Pancreas (tissue), 10 donors: ENCODE data around the gene CUX1. TPM values are rescaled to one million over a fixed set of nuclear protein-coding genes. Genes with fewer than 3 reads are reported as not detected.

Source experiments
- ATAC-seq, 4 donors: fragments of 200-7000 bp; cut with Tn5 transposase; one replicate each; pipeline versions ENCODE4 v1.8.0 to v1.9.1; 2020; ENCODE audit warnings: mild to moderate bottlenecking in 4 of 4, moderate library complexity in 4 of 4
- DNase-seq, 6 donors: peaks; one replicate each; pipeline ENCODE4 v3.0.0-alpha.2; 2020
- FAIRE-seq: peaks from 2 replicates; lab custom pipeline; 2012; peaks lifted over from hg19 to GRCh38; lab: Jason Lieb, UNC
- H3K27ac ChIP-seq, 4 donors: fragments of 200-600 bp; sonication (generic); 1 replicate in 3 of 4; 2 replicates in 1 of 4; pipeline versions ENCODE4 v1.5.0 to v1.8.0; 2020
- H3K27me3 ChIP-seq, 4 donors: fragments of 200-600 bp; one replicate each; pipeline ENCODE4 v1.8.0; 2021
- H3K36me3 ChIP-seq, 3 donors: fragments of 200-600 bp; sonication (generic) in 1 of 3; one replicate each; pipeline versions ENCODE4 v1.5.0 to v1.8.0; 2020 to 2021
- H3K4me1 ChIP-seq, 3 donors: fragments of 200-600 bp; one replicate each; pipeline ENCODE4 v1.8.0; 2021
- H3K4me3 ChIP-seq, 4 donors: fragments of 200-600 bp; sonication (generic) in 2 of 4; one replicate each; pipeline versions ENCODE4 v1.5.0 to v1.8.0; 2020 to 2021
- H3K9me3 ChIP-seq, 4 donors: fragments of 200-600 bp; one replicate each; pipeline ENCODE4 v1.8.0; 2021
- CTCF ChIP-seq, 4 donors: fragments of 200-600 bp; sonication (generic) in 3 of 4; IDR thresholded peaks; one replicate each; pipeline versions ENCODE4 v1.5.0 to v1.8.0; 2021; ENCODE audit warnings: antibody characterized with exemption in 4 of 4
- WGBS, 2 donors: extraction: QIAGEN DNeasy Blood & Tissue Kit; methylation state at CpG; one replicate each; pipeline ENCODE4 v1.1.7; 2013; 5-methylcytosine and 5-hydroxymethylcytosine counted together
- intact Hi-C, 3 donors: fragments of 100-400 bp; cut with DNase I; formaldehyde crosslinking; loops; one replicate each; pipeline versions ENCODE4 v1.11.1 to v1.14.2; 2022
- polyA plus RNA-seq, 2 donors: library from polyadenylated mRNA; stranded (reverse); fragments of 200-250 nt; gene quantifications; one replicate each; pipeline ENCODE4 v1.2.3, GENCODE V29; 2013
- total RNA-seq, 6 donors: library from RNA; stranded (reverse); fragmentation: NEBNext Ultra II Directional in 4 of 6; extraction: Animal tissue kit (Norgen Biotek cat#: 25700) in 4 of 6; gene quantifications; one replicate each; pipeline versions ENCODE4 v1.2.1 to v1.2.4, GENCODE V29; 2021 to 2023
- donor health status: healthy with polysubstance abuse.
- donor health status: DM: no; HTN: no; CAD: no; lungs with moderate emphysema.
- donor health status: DM: no; HTN: no; CAD: no.
- donor health status: control.
- donor health status: control.
- donor health status: Bipolar disorder and iron deficiency.
- donor health status: DM: yes; HTN: yes; CAD: no.
- donor health status: DM: no; HTN: no; CAD: no.
- donor health status: DM: no; HTN: no; CAD: no.
- donor health status: DM: yes; HTN: yes; CAD: no.

CUX1 gene
- total and polyA plus RNA-seq, 8 donors: 18.9 to 61.2 (median 45.1) TPM

- no peaks in the 10 kb centered on the region for H3K4me1 ChIP-seq
- DNase-seq: no peak
- no peaks in the 10 kb centered on the region for H3K27me3 ChIP-seq
- TF ChIP-seq CTCF (IDR thresholded peaks at IDR 0.05): no peak
- WGBS, 2 donors: 96 to 98% methylated on average over 6 of the region's 6 CpGs
- intact Hi-C loops: no loop called here
- no peak overlapping the region for H3K4me3 ChIP-seq
- no peak overlapping the region for H3K27ac ChIP-seq
- ATAC-seq: no peak
- no peaks in the 10 kb centered on the region for H3K9me3 ChIP-seq
- peaks cover 0 to 7% (median 0%) of the 10 kb centered on the region in 3 donors for H3K36me3 ChIP-seq
- FAIRE-seq: no peak
Observed at GRCh38 chr7:102167254-102167653, 349.8 kb downstream of the CUX1 start.

- no peaks in the 10 kb centered on the region for H3K4me1 ChIP-seq
- TF ChIP-seq CTCF (IDR thresholded peaks at IDR 0.05): no peak
- peak overlapping the region in 2 of 4 donors; percentile 46 to 52 for H3K27ac ChIP-seq
- H3K36me3 ChIP-seq: peaks cover 0 to 10% (median 0%) of the 10 kb centered on the region in 3 donors
- no peaks in the 10 kb centered on the region for H3K9me3 ChIP-seq
- H3K27me3 ChIP-seq: no peaks in the 10 kb centered on the region
- DNase-seq (peak in 1 of 6 donors; percentile 27), ATAC-seq (peak in 3 of 4 donors; percentile 12 to 52 (median 17)), FAIRE-seq (no peak)
- intact Hi-C loops: no loop called here
- 64 to 65% methylated on average over 14 of the region's 14 CpGs for WGBS, 2 donors
- H3K4me3 ChIP-seq: no peak overlapping the region
Observed at GRCh38 chr7:102169651-102170392, 352.4 kb downstream of the CUX1 start.

GRCh38 chr7:102170393-102170970 is 353.1 kb downstream of the CUX1 start:
- FAIRE-seq (no peak), ATAC-seq (no peak), DNase-seq (no peak)
- H3K4me3 ChIP-seq: no peak overlapping the region
- H3K4me1 ChIP-seq: no peaks in the 10 kb centered on the region
- peaks cover 0 to 10% (median 0%) of the 10 kb centered on the region in 3 donors for H3K36me3 ChIP-seq
- WGBS, 2 donors: 84 to 88% methylated on average over 22 of the region's 22 CpGs
- intact Hi-C loops: no loop called here
- no peak for TF ChIP-seq CTCF (IDR thresholded peaks at IDR 0.05)
- H3K27ac ChIP-seq: peak overlapping the region in 1 of 4 donors; percentile 46
- no peaks in the 10 kb centered on the region for H3K9me3 ChIP-seq
- no peaks in the 10 kb centered on the region for H3K27me3 ChIP-seq

- TF ChIP-seq CTCF (IDR thresholded peaks at IDR 0.05): no peak
- H3K27ac ChIP-seq: no peak overlapping the region
- DNase-seq (no peak), ATAC-seq (no peak), FAIRE-seq (no peak)
- H3K27me3 ChIP-seq: no peaks in the 10 kb centered on the region
- H3K36me3 ChIP-seq: peaks cover 0 to 12% (median 0%) of the 10 kb centered on the region in 3 donors
- 93 to 95% methylated on average over 13 of the region's 13 CpGs for WGBS, 2 donors
- no peak overlapping the region for H3K4me3 ChIP-seq
- intact Hi-C loops: no loop called here
- no peaks in the 10 kb centered on the region for H3K4me1 ChIP-seq
- no peaks in the 10 kb centered on the region for H3K9me3 ChIP-seq
Observed at GRCh38 chr7:102173669-102174068, 356.2 kb downstream of the CUX1 start.
